Sigmoid colon (tissue), 7 donors: Measurements from ENCODE around the gene NAT14. TPM values are rescaled to one million over a fixed set of nuclear protein-coding genes. Genes with fewer than 3 reads are reported as not detected.

ENCODE experiments used
- DNase-seq: peaks from one replicate; pipeline ENCODE4 v3.0.0-alpha.2; 2019
- H3K27ac ChIP-seq, 4 donors: fragments of 200-600 bp; sonication (generic); one replicate each; pipeline ENCODE4 v1.5.1; 2016 to 2019; ENCODE audit warnings: mild to moderate bottlenecking in 1 of 4
- H3K27me3 ChIP-seq, 3 donors: fragments of 200-600 bp; sonication (generic); one replicate each; pipeline ENCODE4 v1.5.1; 2019; ENCODE audit warnings: mild to moderate bottlenecking in 1 of 3
- H3K36me3 ChIP-seq, 4 donors: fragments of 200-600 bp; sonication (generic); one replicate each; pipeline ENCODE4 v1.5.1; 2016 to 2019
- H3K4me1 ChIP-seq, 4 donors: fragments of 200-600 bp; sonication (generic); one replicate each; pipeline ENCODE4 v1.5.1; 2017 to 2019
- H3K4me3 ChIP-seq, 4 donors: fragments of 200-600 bp; sonication (generic); one replicate each; pipeline ENCODE4 v1.5.1; 2017 to 2019; ENCODE audit warnings: mild to moderate bottlenecking in 2 of 4, moderate library complexity in 1 of 4
- H3K9me3 ChIP-seq, 4 donors: fragments of 200-600 bp in 3 of 4; sonication (generic) in 3 of 4; one replicate each; pipeline versions ENCODE4 v1.5.1 to v1.6.1; 2013 to 2019
- EP300 ChIP-seq, 4 donors: sonication (generic); formaldehyde crosslinking; IDR thresholded peaks; one replicate each; pipeline ENCODE4 v1.6.1; 2017; ENCODE audit warnings: antibody characterized with exemption in 4 of 4
- POLR2A ChIP-seq, 2 donors: fragments of 450-650 bp; IDR thresholded peaks; one replicate each; pipeline ENCODE4 v1.6.1; 2016; ENCODE audit warnings: antibody characterized with exemption in 2 of 2, mild to moderate bottlenecking in 2 of 2, moderate library complexity in 2 of 2
- POLR2AphosphoS5 ChIP-seq, 4 donors: sonication (generic); formaldehyde crosslinking; IDR thresholded peaks; one replicate each; pipeline ENCODE4 v1.6.1; 2017; ENCODE audit warnings: antibody characterized with exemption in 4 of 4
- WGBS, 2 donors: extraction: QIAGEN DNeasy Blood & Tissue Kit; methylation state at CpG; one replicate each; pipeline ENCODE4 v1.1.7; 2013; 5-methylcytosine and 5-hydroxymethylcytosine counted together
- intact Hi-C: fragments of 100-400 bp; cut with DNase I; formaldehyde crosslinking; loops from one replicate; pipeline ENCODE4 v1.15.1; 2023
- polyA plus RNA-seq, 3 donors: library from polyadenylated mRNA; stranded (reverse); fragments of 200-250 nt; gene quantifications; one replicate each; pipeline ENCODE4 v1.2.3, GENCODE V29; 2013
- total RNA-seq, 4 donors: library from RNA; depleted of rRNA; stranded (reverse); fragments of >200 nt; gene quantifications; one replicate each; pipeline ENCODE4 v1.1.0, GENCODE V29; 2016
- TF ChIP-seq, protein P1 (sequence below), 4 experiments: fragments of 450-650 bp in 3 of 4; fragments of 200-600 bp in 1 of 4; IDR thresholded peaks; one replicate each; pipeline ENCODE4 v1.5.1; 2016 to 2019; ENCODE audit warnings: antibody characterized with exemption in 4 of 4, mild to moderate bottlenecking in 3 of 4, moderate library complexity in 2 of 4
- donor health status: healthy with polysubstance abuse.
- donor health status: Bipolar disorder and iron deficiency.
- donor health status: healthy.

Gene NAT14
- total and polyA plus RNA-seq, 7 donors = 1.4 to 13.7 (median 7.8) TPM

- intact Hi-C loops = no loop called here
- H3K36me3 ChIP-seq = peaks cover 0 to 28% (median 0%) of the 10 kb centered on the region in 4 donors
- H3K27ac ChIP-seq = no peak overlapping the region
- WGBS, 2 donors = 4 to 24% methylated on average over 57 of the region's 57 CpGs
- TF ChIP-seq POLR2AphosphoS5 (IDR thresholded peaks at IDR 0.05) = peak in 1 of 4 donors; percentile 18
- TF ChIP-seq EP300 (IDR thresholded peaks at IDR 0.05) = no peak
- peak overlapping the region in 3 of 4 donors; percentile 1 to 36 (median 18) for H3K4me3 ChIP-seq
- peaks cover 0 to 23% (median 22%) of the 10 kb centered on the region in 4 donors for H3K4me1 ChIP-seq
- no peak for DNase-seq
- peaks cover 26 to 36% (median 31%) of the 10 kb centered on the region in 3 donors for H3K27me3 ChIP-seq
- no peaks in the 10 kb centered on the region for H3K9me3 ChIP-seq
Observed at GRCh38 chr19:55451965-55452748, 32.8 kb upstream of the NAT14 start.

DNA sequence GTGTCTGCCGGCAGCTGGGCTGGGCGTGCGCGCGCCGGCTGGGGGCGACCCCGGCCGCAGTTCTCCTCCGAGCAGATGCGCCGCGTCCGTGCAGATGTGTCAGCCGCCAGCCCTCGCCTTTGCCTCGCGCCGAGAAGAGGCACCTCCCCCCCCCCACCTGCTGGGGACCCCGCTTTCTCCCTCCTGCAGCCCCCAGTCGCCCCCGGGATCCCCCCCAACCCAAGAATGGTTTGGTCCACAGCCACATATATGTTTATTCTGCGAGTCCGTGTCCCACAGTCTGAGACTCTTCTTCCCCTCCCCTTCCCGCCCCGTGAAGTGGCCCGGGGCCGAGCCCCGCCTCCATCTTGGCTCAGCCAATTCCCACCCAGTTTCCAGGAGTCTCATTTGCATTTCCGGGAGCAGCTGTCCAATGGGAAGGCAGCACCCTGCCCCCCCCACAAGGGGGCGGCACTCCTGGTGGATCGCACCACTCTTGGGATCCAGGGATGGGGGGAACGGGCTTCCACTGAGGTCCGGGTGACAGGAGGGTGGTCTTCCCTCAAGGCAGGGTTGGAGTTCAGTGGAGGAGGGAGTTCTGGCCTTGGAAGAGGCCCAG lies 32.1 kb upstream of the NAT14 start:
- Histone ChIP-seq H3K36me3 (peaks cover 0 to 28% (median 0%) of the 10 kb centered on the region in 4 donors), H3K27ac (no peak overlapping the region), H3K9me3 (no peaks in the 10 kb centered on the region), H3K4me3 (peak overlapping the region in 3 of 4 donors; percentile 1 to 36 (median 18)), H3K27me3 (peaks cover 26 to 36% (median 31%) of the 10 kb centered on the region in 3 donors), H3K4me1 (peaks cover 0 to 23% (median 22%) of the 10 kb centered on the region in 4 donors)
- 22 to 71% methylated on average over 34 of the region's 34 CpGs for WGBS, 2 donors
- TF ChIP-seq, protein P1, sequence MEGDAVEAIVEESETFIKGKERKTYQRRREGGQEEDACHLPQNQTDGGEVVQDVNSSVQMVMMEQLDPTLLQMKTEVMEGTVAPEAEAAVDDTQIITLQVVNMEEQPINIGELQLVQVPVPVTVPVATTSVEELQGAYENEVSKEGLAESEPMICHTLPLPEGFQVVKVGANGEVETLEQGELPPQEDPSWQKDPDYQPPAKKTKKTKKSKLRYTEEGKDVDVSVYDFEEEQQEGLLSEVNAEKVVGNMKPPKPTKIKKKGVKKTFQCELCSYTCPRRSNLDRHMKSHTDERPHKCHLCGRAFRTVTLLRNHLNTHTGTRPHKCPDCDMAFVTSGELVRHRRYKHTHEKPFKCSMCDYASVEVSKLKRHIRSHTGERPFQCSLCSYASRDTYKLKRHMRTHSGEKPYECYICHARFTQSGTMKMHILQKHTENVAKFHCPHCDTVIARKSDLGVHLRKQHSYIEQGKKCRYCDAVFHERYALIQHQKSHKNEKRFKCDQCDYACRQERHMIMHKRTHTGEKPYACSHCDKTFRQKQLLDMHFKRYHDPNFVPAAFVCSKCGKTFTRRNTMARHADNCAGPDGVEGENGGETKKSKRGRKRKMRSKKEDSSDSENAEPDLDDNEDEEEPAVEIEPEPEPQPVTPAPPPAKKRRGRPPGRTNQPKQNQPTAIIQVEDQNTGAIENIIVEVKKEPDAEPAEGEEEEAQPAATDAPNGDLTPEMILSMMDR (IDR thresholded peaks at IDR 0.05) = no peak
- TF ChIP-seq POLR2A (IDR thresholded peaks at IDR 0.05) (no peak), EP300 (IDR thresholded peaks at IDR 0.05) (no peak), POLR2AphosphoS5 (IDR thresholded peaks at IDR 0.05) (no peak)
- peak; percentile 88 for DNase-seq
- intact Hi-C loops = no loop called here

DNA sequence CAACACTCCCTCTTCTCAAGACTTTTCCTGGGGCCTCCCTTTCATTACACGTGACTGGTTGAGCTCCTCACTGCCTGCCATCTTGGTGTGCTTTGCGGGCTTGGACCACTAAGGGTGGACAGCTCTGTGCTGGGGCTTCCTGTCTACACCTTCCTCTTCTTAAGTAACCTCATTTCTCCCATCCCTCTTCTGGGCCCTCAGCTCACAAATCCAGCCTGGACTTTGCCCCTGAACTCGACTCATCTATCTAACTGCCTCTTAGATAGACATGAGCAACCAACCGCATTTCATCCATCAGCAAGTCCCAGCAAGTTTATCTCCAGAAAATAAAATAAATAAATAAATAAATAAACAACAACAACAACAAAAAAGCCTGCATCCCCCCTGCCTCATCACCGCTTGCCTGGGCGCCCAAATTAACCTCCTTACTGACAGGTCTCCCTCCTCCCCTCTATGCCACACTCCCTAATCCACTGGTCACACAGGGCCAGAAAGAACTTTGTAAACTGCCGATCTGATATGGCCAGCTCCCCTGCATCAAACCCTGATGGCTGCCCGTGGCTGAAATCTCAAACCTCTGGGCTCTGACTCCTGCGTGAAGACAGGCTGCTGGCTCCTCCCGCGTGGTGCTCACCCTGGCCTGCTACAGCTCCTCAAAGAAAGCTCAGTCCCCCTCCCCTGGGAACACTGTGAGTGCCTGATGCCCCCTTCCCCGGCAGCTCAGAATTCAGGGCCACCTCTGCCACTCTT lies 31.3 kb upstream of the NAT14 start:
- intact Hi-C loops = no loop called here

DNA sequence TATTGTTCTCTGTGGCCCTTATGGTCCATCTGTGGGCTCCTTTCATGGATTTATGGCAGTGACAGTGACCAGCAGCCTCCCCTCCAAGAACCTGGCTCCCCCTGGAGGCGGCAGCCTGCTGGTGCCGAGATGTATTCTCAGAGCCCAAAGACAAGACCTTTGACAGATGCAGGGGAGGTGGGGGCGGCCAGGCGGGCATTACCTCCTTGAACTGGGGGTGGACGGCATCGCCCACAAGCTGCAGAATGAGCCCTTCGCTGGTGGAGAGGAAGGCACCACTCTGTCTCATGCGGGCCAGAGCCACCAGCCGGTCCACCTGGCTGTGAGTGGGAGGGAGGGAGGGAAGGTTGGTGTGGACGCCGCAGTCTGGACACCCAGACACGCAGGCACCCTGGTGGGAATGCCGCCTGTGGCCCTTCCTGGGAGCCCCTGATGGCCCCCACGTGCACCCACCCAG lies 30.2 kb upstream of the NAT14 start:
- intact Hi-C loops = no loop called here
- H3K4me1 ChIP-seq = peaks cover 0 to 32% (median 29%) of the 10 kb centered on the region in 4 donors
- peaks cover 18 to 28% (median 22%) of the 10 kb centered on the region in 3 donors for H3K27me3 ChIP-seq
- DNase-seq = no peak
- TF ChIP-seq, protein P1 (IDR thresholded peaks at IDR 0.05) = peak; percentile 13 to 56 (median 38)
- TF ChIP-seq POLR2A (IDR thresholded peaks at IDR 0.05) = no peak
- H3K4me3 ChIP-seq = no peak overlapping the region
- no peaks in the 10 kb centered on the region for H3K9me3 ChIP-seq
- WGBS, 2 donors = 79 to 80% methylated on average over 14 of the region's 14 CpGs
- peaks cover 0 to 28% (median 0%) of the 10 kb centered on the region in 4 donors for H3K36me3 ChIP-seq
- H3K27ac ChIP-seq = no peak overlapping the region

More for the DNA sequence above, 31.3 kb upstream of the NAT14 start:
- 85 to 92% methylated on average over 12 of the region's 12 CpGs for WGBS, 2 donors
- Histone ChIP-seq H3K4me1 (peaks cover 0 to 23% (median 22%) of the 10 kb centered on the region in 4 donors), H3K9me3 (no peaks in the 10 kb centered on the region), H3K36me3 (peaks cover 0 to 28% (median 0%) of the 10 kb centered on the region in 4 donors), H3K27ac (no peak overlapping the region), H3K4me3 (no peak overlapping the region), H3K27me3 (peaks cover 26 to 36% (median 31%) of the 10 kb centered on the region in 3 donors)
- TF ChIP-seq POLR2AphosphoS5 (IDR thresholded peaks at IDR 0.05) (no peak), EP300 (IDR thresholded peaks at IDR 0.05) (no peak), POLR2A (IDR thresholded peaks at IDR 0.05) (no peak)
- TF ChIP-seq, protein P1 (IDR thresholded peaks at IDR 0.05) = no peak
- no peak for DNase-seq
